ENCODE measurements around the gene RAB7B.
"Not testable (repeated sequence)": the region's sequence is repeated elsewhere in the genome, so short reads cannot be mapped to it uniquely, and the experiment has no call there.

Gene RAB7B, protein sequence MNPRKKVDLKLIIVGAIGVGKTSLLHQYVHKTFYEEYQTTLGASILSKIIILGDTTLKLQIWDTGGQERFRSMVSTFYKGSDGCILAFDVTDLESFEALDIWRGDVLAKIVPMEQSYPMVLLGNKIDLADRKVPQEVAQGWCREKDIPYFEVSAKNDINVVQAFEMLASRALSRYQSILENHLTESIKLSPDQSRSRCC

GRCh38 chr1:206002871-206003801, at the start of gene RAB7B:
Gene RAB7B (minus strand): TSS chr1:206003395. CDS start chr1:205994135, 9,260 bp downstream.
- DNase-seq: no peak

DNA sequence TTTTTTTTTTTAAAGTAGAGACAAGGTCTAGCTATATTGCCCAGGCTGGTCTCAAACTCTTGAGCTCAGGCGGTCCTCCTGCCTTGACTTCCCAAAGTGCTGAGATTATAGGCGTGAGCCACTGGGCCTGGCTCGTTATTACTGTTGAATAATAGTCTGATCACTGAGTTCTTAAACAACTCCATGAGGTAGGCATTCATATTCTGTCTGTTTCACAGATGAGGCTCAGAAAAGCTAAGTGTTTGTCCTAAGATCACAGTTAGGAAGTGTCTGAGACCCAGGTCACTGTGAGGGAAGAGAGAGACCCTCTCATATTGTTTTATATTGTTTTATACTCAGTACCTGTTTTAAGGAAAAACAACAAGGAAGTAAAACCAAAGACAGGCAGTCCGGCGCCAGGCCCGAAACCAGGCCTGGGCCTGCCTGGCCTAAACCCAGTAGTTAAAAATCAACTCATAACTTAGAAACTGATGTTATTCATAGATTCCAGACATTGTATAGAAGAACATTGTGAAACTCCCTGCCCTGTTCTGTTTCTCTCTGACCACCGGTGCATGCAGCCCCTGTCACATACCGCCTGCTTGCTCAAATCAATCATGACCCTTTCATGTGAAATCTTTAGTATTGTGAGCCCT, 49.2 kb upstream of the RAB7B start:
- DNase-seq: not testable (repeated sequence)

DNA sequence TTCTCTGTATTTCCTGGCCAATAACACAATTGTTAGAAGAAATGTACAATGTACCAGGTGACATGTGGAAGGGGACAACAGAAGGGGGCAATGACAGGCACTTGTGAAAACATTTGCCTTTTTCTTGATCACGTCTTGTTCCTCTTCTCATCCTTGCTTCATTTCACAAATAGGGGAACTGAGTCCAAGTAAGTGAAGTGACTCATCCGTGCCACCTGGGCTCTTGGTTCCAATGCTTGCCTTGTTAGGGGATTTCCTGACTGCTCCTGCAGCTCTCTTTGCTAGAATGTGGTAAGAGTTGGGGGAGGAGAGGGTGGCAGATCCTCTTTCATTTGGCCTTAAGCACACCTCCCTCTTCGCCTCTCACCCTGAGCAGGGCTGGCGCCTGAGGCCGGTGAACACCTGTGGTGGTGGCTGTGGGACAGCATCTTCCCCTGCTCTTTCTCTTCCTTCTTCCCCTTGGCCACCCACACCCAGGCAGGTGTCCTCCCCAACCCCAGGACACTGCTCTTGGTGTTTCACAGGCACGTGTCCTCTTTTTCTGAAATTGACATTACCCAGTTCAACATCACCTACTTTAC, 47.5 kb upstream of the RAB7B start:
- DNase-seq: no peak

GRCh38 chr1:206049919-206050600, 46.9 kb upstream of the RAB7B start:
- DNase-seq: no peak

GRCh38 chr1:206049293-206049692, 46.1 kb upstream of the RAB7B start:
- no peak for DNase-seq

GRCh38 chr1:206048582-206048981, 45.4 kb upstream of the RAB7B start:
- no peak for DNase-seq

DNA sequence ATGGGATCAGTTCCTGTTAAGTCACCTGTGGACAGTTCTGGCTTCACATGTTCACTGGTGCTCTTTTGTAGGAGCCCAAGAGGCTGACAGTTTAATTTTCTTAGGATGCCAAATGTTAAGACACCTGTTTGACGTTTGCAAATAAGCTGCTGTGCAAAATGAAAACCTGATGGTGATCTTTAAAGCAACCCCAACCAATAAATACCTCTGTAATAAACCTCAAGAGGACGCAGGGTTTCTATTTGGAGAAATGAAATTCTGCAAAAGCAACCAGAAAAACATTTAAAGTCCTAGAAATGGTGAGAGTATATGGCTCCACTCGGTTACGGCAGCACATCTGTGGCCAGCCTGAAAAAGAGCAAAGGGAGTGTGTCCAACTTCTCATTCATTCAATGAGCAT, 44.1 kb upstream of the RAB7B start:
- no peak for DNase-seq

DNA sequence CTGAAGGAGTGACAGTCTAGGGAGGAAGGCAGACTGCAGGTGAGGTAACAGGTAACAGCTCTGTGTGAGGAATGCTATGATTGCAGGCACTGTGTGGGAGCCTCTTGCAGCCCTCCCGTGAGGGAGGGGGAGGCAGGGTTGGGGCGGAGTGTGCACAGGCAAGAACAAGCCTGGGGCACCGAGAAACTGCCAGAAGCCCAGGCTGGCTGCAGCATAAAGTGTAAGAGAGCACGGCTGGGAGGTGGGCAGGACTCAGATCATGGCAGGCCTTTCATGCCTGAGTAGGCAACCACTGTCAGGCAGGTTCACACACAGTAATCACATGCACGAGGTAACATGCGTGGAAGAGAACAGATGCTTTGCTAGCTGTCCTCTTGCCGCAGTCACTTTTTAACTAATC, 38.4 kb upstream of the RAB7B start:
- DNase-seq: no peak

GRCh38 chr1:206040328-206040727, 37.1 kb upstream of the RAB7B start:
- no peak for DNase-seq

DNA sequence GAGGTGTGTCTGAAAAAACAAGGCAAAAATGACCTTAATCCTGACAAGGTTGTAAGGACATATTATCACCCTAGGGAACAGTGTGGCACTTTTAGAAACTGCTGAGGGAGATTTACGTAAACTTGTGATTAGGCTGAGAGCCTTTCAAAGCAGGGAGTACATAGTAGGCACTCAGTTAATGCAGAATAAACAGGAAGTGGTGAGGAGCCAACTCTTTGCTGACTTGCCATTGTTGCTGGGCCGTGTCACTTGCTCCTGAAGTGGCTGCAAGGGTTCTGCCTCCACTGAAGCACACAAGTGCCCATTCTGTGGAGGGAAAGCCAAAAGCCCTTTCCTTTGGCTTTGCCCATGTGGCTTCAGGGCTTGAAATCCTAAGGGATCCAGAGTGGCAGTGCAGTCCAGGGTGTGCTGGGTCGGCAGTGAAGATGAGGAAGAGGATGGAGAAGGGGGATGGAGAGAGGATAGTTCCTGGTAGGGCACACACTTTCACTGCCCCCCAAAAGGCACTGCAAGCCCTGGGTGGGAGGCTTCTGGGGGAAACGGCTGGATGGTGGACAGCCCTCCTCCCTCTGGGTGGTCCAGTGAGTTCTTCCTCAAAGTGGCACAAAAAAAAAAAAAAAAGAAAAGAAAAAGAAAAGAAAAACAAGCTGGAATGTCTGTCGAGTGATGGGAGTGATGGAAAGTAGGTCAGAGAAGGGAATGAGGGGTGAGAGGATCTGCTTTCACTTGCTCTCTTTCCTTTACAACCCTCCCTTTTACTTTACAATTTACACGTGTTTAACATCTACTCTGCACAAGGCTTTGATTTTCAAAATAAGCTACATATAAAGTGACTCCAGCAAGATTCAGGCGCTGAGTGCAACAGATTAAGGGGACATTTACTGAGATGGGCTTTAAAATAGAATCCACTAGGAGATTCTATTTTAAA, 36.1 kb upstream of the RAB7B start:
- no peak for DNase-seq

DNA sequence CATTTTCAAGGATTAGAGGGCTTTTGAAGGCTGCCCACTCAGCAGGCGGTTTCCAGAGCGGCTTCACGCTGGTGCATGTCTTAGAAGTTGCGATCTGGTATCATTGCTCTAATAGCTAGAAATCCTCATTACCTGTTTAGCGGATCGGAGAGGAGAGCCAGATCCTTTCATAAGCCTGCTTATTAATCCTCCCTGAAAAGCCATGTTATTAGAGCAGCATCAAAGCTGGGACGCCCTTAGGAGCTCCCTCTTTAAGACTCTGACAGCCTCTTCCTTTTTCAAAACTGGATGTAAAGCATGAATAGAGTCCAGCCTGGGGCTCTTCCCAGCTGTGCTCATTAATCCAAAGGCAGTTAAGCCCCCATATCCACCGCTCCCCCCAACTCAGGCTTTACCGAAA, 34.4 kb upstream of the RAB7B start:
- no peak for DNase-seq

GRCh38 chr1:206036663-206037455, 33.7 kb upstream of the RAB7B start:
- no peak for DNase-seq

- DNase-seq: peak; percentile 34
Measured at GRCh38 chr1:206035027-206035426, 31.8 kb upstream of the RAB7B start.

GRCh38 chr1:206032380-206033140, 29.4 kb upstream of the RAB7B start:
- DNase-seq: no peak

DNA sequence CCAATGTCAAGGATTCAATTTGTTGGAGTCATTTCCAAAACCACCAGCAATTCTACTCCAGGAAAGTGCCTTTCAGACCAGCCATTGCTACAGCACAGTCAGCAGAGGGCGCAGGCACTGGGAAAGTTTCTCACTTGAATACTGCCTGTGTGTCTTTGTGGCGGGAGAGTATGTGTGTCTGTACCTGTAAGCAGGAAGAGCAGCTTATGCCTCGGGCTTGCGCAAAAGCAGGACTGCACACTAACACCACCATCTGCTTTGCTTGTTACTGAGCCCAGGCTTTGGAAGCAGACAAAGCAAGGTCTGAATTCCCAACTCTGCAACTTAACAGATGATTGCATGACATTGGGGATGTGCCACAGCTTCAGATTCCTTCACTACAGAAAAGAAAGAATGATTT, 27.5 kb upstream of the RAB7B start:
- peak; percentile 87 for DNase-seq

GRCh38 chr1:206030191-206030590, 27.0 kb upstream of the RAB7B start:
- no peak for DNase-seq

DNA sequence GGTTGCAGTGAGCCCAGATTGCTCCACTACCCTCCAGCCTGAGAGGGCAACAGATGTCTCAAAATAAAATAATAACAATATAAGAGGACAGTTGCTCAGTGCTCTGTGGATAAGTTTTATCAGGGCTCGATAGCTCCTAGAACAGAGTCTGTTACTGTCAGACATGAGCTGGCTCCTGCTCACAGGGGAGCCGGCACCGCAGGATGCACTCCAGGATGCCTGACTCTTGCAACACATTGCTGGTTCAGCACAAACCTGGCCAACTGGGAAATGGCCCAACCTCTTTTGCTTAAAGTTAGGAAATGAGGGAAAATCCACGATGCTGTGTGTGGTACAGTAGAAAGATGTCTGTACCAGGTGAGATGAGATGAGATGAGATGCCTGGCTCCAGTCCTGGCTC, 26.3 kb upstream of the RAB7B start:
- DNase-seq: no peak

- no peak for DNase-seq
Measured at GRCh38 chr1:206025283-206025820, 22.2 kb upstream of the RAB7B start.

DNA sequence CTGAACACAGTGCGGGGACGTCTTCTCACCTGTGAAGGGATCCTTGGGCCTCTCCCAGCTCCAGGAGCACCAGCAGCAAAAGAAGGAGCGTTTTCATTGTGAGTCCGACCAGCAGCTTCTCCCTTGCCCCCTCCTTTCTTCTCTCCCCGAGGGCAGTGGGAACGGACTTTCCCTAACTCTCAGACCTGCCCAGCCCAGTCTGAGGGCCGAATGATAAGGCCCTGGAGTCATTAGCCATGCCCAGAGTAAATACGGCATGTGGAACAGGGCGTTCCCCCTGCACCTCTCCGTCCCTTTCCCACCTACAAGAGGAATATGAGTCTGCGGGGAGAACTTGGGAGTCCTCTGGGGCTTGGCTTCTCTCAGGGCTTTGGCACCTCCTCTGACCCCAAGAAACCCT, 20.5 kb upstream of the RAB7B start, which contains the start of gene CTSE:
Gene CTSE, minus strand, starts transcription at position 201 of the 400 bp plus-strand sequence. Its CDS starts 104 bp downstream, at position 97.
- no peak for DNase-seq

DNA sequence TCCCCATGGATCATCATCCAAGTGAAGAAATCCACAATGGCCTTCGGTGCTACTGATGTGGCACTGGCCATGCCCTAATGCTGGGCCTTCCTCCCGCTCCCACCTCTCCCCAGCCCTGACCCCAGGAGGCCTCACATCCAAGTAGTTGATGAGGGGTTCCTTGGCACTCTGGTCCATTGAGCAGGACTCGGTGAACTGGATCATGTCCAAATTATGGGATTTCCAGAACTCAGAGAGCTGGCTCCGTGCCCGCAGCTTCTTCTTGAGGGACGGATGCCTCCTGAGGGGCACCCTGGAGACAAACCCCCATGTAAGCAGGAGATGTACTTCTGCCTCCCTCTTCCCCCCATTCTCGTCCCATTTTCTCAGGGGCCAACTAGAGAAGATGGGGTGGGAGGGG, 19.6 kb upstream of the RAB7B start:
- DNase-seq: no peak

Data from NCI-H2107 (cell line).